ENCODE data around the gene VPS13C.

VPS13C gene

GRCh38 chr15:61824291-61824690 is 236.0 kb downstream of the VPS13C start:
- Histone ChIP-seq H3K36me3 (ENCODE audit: control insufficient read depth, insufficient read depth, low read length) (no peaks in the 10 kb centered on the region), H3K9me3 (ENCODE audit: control insufficient read depth, insufficient read depth, low read length) (no peaks in the 10 kb centered on the region), H3K27me3 (ENCODE audit: control insufficient read depth, insufficient read depth, low read length) (no peaks in the 10 kb centered on the region), H3K4me3 (ENCODE audit: low read length) (no peak overlapping the region), H3K4me1 (ENCODE audit: control insufficient read depth, insufficient read depth, low read length) (no peaks in the 10 kb centered on the region), H3K27ac (ENCODE audit: low read length) (no peak overlapping the region)
- no CpG with 5 or more reads among the region's 1 CpG for WGBS (ENCODE audit: insufficient coverage, insufficient read length)
- no peak for DNase-seq (ENCODE audit: low read depth, low spot score)

- Histone ChIP-seq H3K36me3 (ENCODE audit: control insufficient read depth, insufficient read depth, low read length) (no peaks in the 10 kb centered on the region), H3K4me1 (ENCODE audit: control insufficient read depth, insufficient read depth, low read length) (0 out of 2 replicates have a peak, but pooled peaks cover 1% of the 10 kb centered on the region), H3K27ac (ENCODE audit: low read length) (no peak overlapping the region), H3K4me3 (ENCODE audit: low read length) (no peak overlapping the region), H3K27me3 (ENCODE audit: control insufficient read depth, insufficient read depth, low read length) (no peaks in the 10 kb centered on the region), H3K9me3 (ENCODE audit: control insufficient read depth, insufficient read depth, low read length) (no peaks in the 10 kb centered on the region)
- no CpG with 5 or more reads among the region's 3 CpGs for WGBS (ENCODE audit: insufficient coverage, insufficient read length)
- DNase-seq (ENCODE audit: low read depth, low spot score): no peak
These were observed 237.7 kb downstream of the VPS13C start for GRCh38 chr15:61822511-61822910.

GRCh38 chr15:61820951-61821350 is 239.3 kb downstream of the VPS13C start:
- no peak for DNase-seq (ENCODE audit: low read depth, low spot score)
- Histone ChIP-seq H3K36me3 (ENCODE audit: control insufficient read depth, insufficient read depth, low read length) (no peaks in the 10 kb centered on the region), H3K27ac (ENCODE audit: low read length) (no peak overlapping the region), H3K9me3 (ENCODE audit: control insufficient read depth, insufficient read depth, low read length) (no peaks in the 10 kb centered on the region), H3K4me3 (ENCODE audit: low read length) (no peak overlapping the region), H3K4me1 (ENCODE audit: control insufficient read depth, insufficient read depth, low read length) (0 out of 2 replicates have a peak, but pooled peaks cover 1% of the 10 kb centered on the region), H3K27me3 (ENCODE audit: control insufficient read depth, insufficient read depth, low read length) (no peaks in the 10 kb centered on the region)
- no CpG with 5 or more reads among the region's 4 CpGs for WGBS (ENCODE audit: insufficient coverage, insufficient read length)

GRCh38 chr15:61820212-61820611 is 240.0 kb downstream of the VPS13C start:
- H3K4me1 ChIP-seq (ENCODE audit: control insufficient read depth, insufficient read depth, low read length): peaks cover 1% of the 10 kb centered on the region; the same call in 1 of the 2 replicates
- no CpG with 5 or more reads among the region's 9 CpGs for WGBS (ENCODE audit: insufficient coverage, insufficient read length)
- H3K4me3 ChIP-seq (ENCODE audit: low read length): no peak overlapping the region
- no peak overlapping the region for H3K27ac ChIP-seq (ENCODE audit: low read length)
- H3K9me3 ChIP-seq (ENCODE audit: control insufficient read depth, insufficient read depth, low read length): no peaks in the 10 kb centered on the region
- H3K27me3 ChIP-seq (ENCODE audit: control insufficient read depth, insufficient read depth, low read length): no peaks in the 10 kb centered on the region
- DNase-seq (ENCODE audit: low read depth, low spot score): no peak
- no peaks in the 10 kb centered on the region for H3K36me3 ChIP-seq (ENCODE audit: control insufficient read depth, insufficient read depth, low read length)

GRCh38 chr15:61819386-61819785 is 240.9 kb downstream of the VPS13C start:
- no peaks in the 10 kb centered on the region for H3K9me3 ChIP-seq (ENCODE audit: control insufficient read depth, insufficient read depth, low read length)
- no peak overlapping the region for H3K4me3 ChIP-seq (ENCODE audit: low read length)
- no peaks in the 10 kb centered on the region for H3K27me3 ChIP-seq (ENCODE audit: control insufficient read depth, insufficient read depth, low read length)
- no peak overlapping the region for H3K27ac ChIP-seq (ENCODE audit: low read length)
- no peak for DNase-seq (ENCODE audit: low read depth, low spot score)
- H3K36me3 ChIP-seq (ENCODE audit: control insufficient read depth, insufficient read depth, low read length): no peaks in the 10 kb centered on the region
- H3K4me1 ChIP-seq (ENCODE audit: control insufficient read depth, insufficient read depth, low read length): peaks cover 1% of the 10 kb centered on the region; the same call in 1 of the 2 replicates
- no CpG with 5 or more reads among the region's 9 CpGs for WGBS (ENCODE audit: insufficient coverage, insufficient read length)

GRCh38 chr15:61818801-61819200 is 241.4 kb downstream of the VPS13C start:
- H3K9me3 ChIP-seq (ENCODE audit: control insufficient read depth, insufficient read depth, low read length): no peaks in the 10 kb centered on the region
- no peak overlapping the region for H3K27ac ChIP-seq (ENCODE audit: low read length)
- no CpG with 5 or more reads among the region's 2 CpGs for WGBS (ENCODE audit: insufficient coverage, insufficient read length)
- no peaks in the 10 kb centered on the region for H3K36me3 ChIP-seq (ENCODE audit: control insufficient read depth, insufficient read depth, low read length)
- no peak for DNase-seq (ENCODE audit: low read depth, low spot score)
- no peaks in the 10 kb centered on the region for H3K27me3 ChIP-seq (ENCODE audit: control insufficient read depth, insufficient read depth, low read length)
- peaks cover 1% of the 10 kb centered on the region; the same call in 1 of the 2 replicates for H3K4me1 ChIP-seq (ENCODE audit: control insufficient read depth, insufficient read depth, low read length)
- no peak overlapping the region for H3K4me3 ChIP-seq (ENCODE audit: low read length)

GRCh38 chr15:61816856-61817255 is 243.4 kb downstream of the VPS13C start:
- WGBS (ENCODE audit: insufficient coverage, insufficient read length): no CpG with 5 or more reads among the region's 7 CpGs
- DNase-seq (ENCODE audit: low read depth, low spot score): no peak
- H3K27ac ChIP-seq (ENCODE audit: low read length): no peak overlapping the region
- no peaks in the 10 kb centered on the region for H3K9me3 ChIP-seq (ENCODE audit: control insufficient read depth, insufficient read depth, low read length)
- H3K27me3 ChIP-seq (ENCODE audit: control insufficient read depth, insufficient read depth, low read length): no peaks in the 10 kb centered on the region
- no peak overlapping the region for H3K4me3 ChIP-seq (ENCODE audit: low read length)
- H3K4me1 ChIP-seq (ENCODE audit: control insufficient read depth, insufficient read depth, low read length): peaks cover 1% of the 10 kb centered on the region; the same call in 1 of the 2 replicates
- H3K36me3 ChIP-seq (ENCODE audit: control insufficient read depth, insufficient read depth, low read length): no peaks in the 10 kb centered on the region

GRCh38 chr15:61815356-61816083 is 244.7 kb downstream of the VPS13C start:
- Histone ChIP-seq H3K4me1 (ENCODE audit: control insufficient read depth, insufficient read depth, low read length) (peaks cover 1% of the 10 kb centered on the region; the same call in 1 of the 2 replicates), H3K9me3 (ENCODE audit: control insufficient read depth, insufficient read depth, low read length) (no peaks in the 10 kb centered on the region)
- no CpG with 5 or more reads among the region's 12 CpGs for WGBS (ENCODE audit: insufficient coverage, insufficient read length)

GRCh38 chr15:61812476-61812875 is 247.8 kb downstream of the VPS13C start:
- Histone ChIP-seq H3K4me1 (ENCODE audit: control insufficient read depth, insufficient read depth, low read length) (no peaks in the 10 kb centered on the region; the same call in 1 of the 2 replicates), H3K27me3 (ENCODE audit: control insufficient read depth, insufficient read depth, low read length) (no peaks in the 10 kb centered on the region), H3K36me3 (ENCODE audit: control insufficient read depth, insufficient read depth, low read length) (no peaks in the 10 kb centered on the region), H3K4me3 (ENCODE audit: low read length) (no peak overlapping the region), H3K27ac (ENCODE audit: low read length) (no peak overlapping the region), H3K9me3 (ENCODE audit: control insufficient read depth, insufficient read depth, low read length) (no peaks in the 10 kb centered on the region)
- no peak for DNase-seq (ENCODE audit: low read depth, low spot score)
- WGBS (ENCODE audit: insufficient coverage, insufficient read length): no CpG with 5 or more reads among the region's 6 CpGs

More at GRCh38 chr15:61815356-61816083, 244.7 kb downstream of the VPS13C start:
- Histone ChIP-seq H3K36me3 (ENCODE audit: control insufficient read depth, insufficient read depth, low read length) (no peaks in the 10 kb centered on the region), H3K27me3 (ENCODE audit: control insufficient read depth, insufficient read depth, low read length) (no peaks in the 10 kb centered on the region), H3K27ac (ENCODE audit: low read length) (no peak overlapping the region), H3K4me3 (ENCODE audit: low read length) (no peak overlapping the region)
- DNase-seq (ENCODE audit: low read depth, low spot score): no peak

GRCh38 chr15:61811952-61812351 is 248.3 kb downstream of the VPS13C start:
- no CpG with 5 or more reads among the region's 8 CpGs for WGBS (ENCODE audit: insufficient coverage, insufficient read length)
- H3K27ac ChIP-seq (ENCODE audit: low read length): no peak overlapping the region
- H3K36me3 ChIP-seq (ENCODE audit: control insufficient read depth, insufficient read depth, low read length): no peaks in the 10 kb centered on the region
- H3K27me3 ChIP-seq (ENCODE audit: control insufficient read depth, insufficient read depth, low read length): no peaks in the 10 kb centered on the region
- no peaks in the 10 kb centered on the region for H3K9me3 ChIP-seq (ENCODE audit: control insufficient read depth, insufficient read depth, low read length)
- DNase-seq (ENCODE audit: low read depth, low spot score): no peak
- H3K4me1 ChIP-seq (ENCODE audit: control insufficient read depth, insufficient read depth, low read length): no peaks in the 10 kb centered on the region; the same call in 1 of the 2 replicates
- no peak overlapping the region for H3K4me3 ChIP-seq (ENCODE audit: low read length)

- Histone ChIP-seq H3K9me3 (ENCODE audit: control insufficient read depth, insufficient read depth, low read length) (no peaks in the 10 kb centered on the region), H3K27me3 (ENCODE audit: control insufficient read depth, insufficient read depth, low read length) (no peaks in the 10 kb centered on the region), H3K27ac (ENCODE audit: low read length) (no peak overlapping the region), H3K4me1 (ENCODE audit: control insufficient read depth, insufficient read depth, low read length) (no peaks in the 10 kb centered on the region), H3K36me3 (ENCODE audit: control insufficient read depth, insufficient read depth, low read length) (no peaks in the 10 kb centered on the region), H3K4me3 (ENCODE audit: low read length) (no peak overlapping the region)
- DNase-seq (ENCODE audit: low read depth, low spot score): no peak
- no CpG with 5 or more reads among the region's 7 CpGs for WGBS (ENCODE audit: insufficient coverage, insufficient read length)
These were observed 251.0 kb downstream of the VPS13C start for GRCh38 chr15:61809216-61809615.
